ENCODE data around the gene URB2. TPM values are rescaled to one million over a fixed set of nuclear protein-coding genes. Genes with fewer than 3 reads are reported as not detected.

Gene URB2
- total RNA-seq, 4 donors from 2014 or later, result 11.0 to 14.1 (median 11.7) TPM

GRCh38 chr1:229614701-229615100 lies 11.3 kb upstream of the URB2 start:
- no peaks in the 10 kb centered on the region for H3K27me3 ChIP-seq
- no peak overlapping the region for H3K4me3 ChIP-seq
- 82% methylated on average over 2 of the region's 2 CpGs for WGBS
- DNase-seq (ENCODE audit: low spot score in 2 of 2), result no peak
- no peak for TF ChIP-seq POLR2A (IDR thresholded peaks at IDR 0.05)
- no peak for TF ChIP-seq POLR2AphosphoS5 (IDR thresholded peaks at IDR 0.05)
- TF ChIP-seq EP300 (IDR thresholded peaks at IDR 0.05), result no peak
- TF ChIP-seq CTCF (IDR thresholded peaks at IDR 0.05), result no peak
- no peak overlapping the region for H3K27ac ChIP-seq
- H3K4me1 ChIP-seq, result peaks cover 11% of the 10 kb centered on the region
- peaks cover 41% of the 10 kb centered on the region for H3K36me3 ChIP-seq
- no peaks in the 10 kb centered on the region for H3K9me3 ChIP-seq

- Histone ChIP-seq H3K27ac (no peak overlapping the region), H3K36me3 (peaks cover 16% of the 10 kb centered on the region), H3K27me3 (no peaks in the 10 kb centered on the region), H3K4me3 (no peak overlapping the region), H3K4me1 (peaks cover 26% of the 10 kb centered on the region), H3K9me3 (no peaks in the 10 kb centered on the region)
- TF ChIP-seq CTCF (IDR thresholded peaks at IDR 0.05) (no peak), POLR2A (IDR thresholded peaks at IDR 0.05) (no peak), POLR2AphosphoS5 (IDR thresholded peaks at IDR 0.05) (no peak), EP300 (IDR thresholded peaks at IDR 0.05) (no peak)
- WGBS, result 80% methylated on average over 11 of the region's 11 CpGs
- no peak for DNase-seq (ENCODE audit: low spot score in 2 of 2)
These were observed 8.5 kb upstream of the URB2 start for GRCh38 chr1:229617351-229618100.

DNA sequence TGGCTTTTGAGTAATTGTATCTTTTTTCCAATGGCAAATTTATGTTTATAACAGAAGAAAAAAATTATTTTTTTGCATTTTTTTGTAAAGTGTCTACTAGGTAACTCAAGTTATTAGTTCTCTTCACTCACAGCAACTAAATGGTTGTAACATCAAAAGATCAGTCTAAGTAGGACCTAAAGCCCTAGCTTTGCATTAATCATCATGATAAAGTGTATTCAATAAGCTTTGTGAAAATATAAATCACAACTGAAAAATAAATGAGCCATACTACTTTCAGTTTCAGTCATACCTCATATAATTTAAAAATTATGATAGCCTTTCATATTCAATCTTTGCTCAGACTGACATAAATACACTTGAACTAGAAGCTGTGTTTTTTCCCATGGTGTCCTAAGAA lies 7.0 kb upstream of the URB2 start:
- Histone ChIP-seq H3K27ac (no peak overlapping the region), H3K4me3 (no peak overlapping the region), H3K4me1 (peaks cover 35% of the 10 kb centered on the region), H3K36me3 (peaks cover 3% of the 10 kb centered on the region), H3K27me3 (no peaks in the 10 kb centered on the region), H3K9me3 (no peaks in the 10 kb centered on the region)
- no peak for TF ChIP-seq EP300 (IDR thresholded peaks at IDR 0.05)
- TF ChIP-seq CTCF (IDR thresholded peaks at IDR 0.05), result no peak
- TF ChIP-seq POLR2A (IDR thresholded peaks at IDR 0.05), result no peak
- no peak for TF ChIP-seq POLR2AphosphoS5 (IDR thresholded peaks at IDR 0.05)
- DNase-seq (ENCODE audit: low spot score in 2 of 2), result no peak

GRCh38 chr1:229619614-229620013 lies 6.4 kb upstream of the URB2 start:
- no peak overlapping the region for H3K27ac ChIP-seq
- peaks cover 39% of the 10 kb centered on the region for H3K4me1 ChIP-seq
- TF ChIP-seq POLR2A (IDR thresholded peaks at IDR 0.05) (no peak), CTCF (IDR thresholded peaks at IDR 0.05) (no peak)
- 90% methylated on average over 5 of the region's 5 CpGs for WGBS
- H3K36me3 ChIP-seq, result no peaks in the 10 kb centered on the region
- H3K9me3 ChIP-seq, result no peaks in the 10 kb centered on the region
- no peak overlapping the region for H3K4me3 ChIP-seq
- no peak for DNase-seq (ENCODE audit: low spot score in 2 of 2)
- H3K27me3 ChIP-seq, result no peaks in the 10 kb centered on the region

DNA sequence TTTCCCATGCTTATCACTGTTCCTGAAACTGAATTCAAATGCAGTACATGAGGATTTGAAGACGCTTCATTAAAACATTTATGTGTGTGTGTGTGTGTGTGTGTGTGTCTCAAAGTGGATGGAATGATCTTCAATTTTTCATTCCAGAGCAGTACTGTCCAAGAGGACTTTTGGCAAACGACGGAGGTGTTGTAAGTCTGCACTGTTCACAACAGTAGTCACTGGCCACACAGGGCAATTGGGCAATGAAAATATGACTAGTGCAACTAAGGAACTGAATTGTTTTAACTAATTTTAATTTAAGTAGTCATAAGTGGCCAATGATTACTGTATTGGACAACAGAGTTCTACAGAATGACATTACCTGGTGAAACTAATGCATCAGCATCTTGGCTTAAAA lies 5.2 kb upstream of the URB2 start:
- peaks cover 41% of the 10 kb centered on the region for H3K4me1 ChIP-seq
- TF ChIP-seq CTCF (IDR thresholded peaks at IDR 0.05) (no peak), POLR2A (IDR thresholded peaks at IDR 0.05) (no peak), POLR2AphosphoS5 (IDR thresholded peaks at IDR 0.05) (no peak), EP300 (IDR thresholded peaks at IDR 0.05) (no peak)
- no peak for DNase-seq (ENCODE audit: low spot score in 2 of 2)

More for the DNA sequence above, 5.2 kb upstream of the URB2 start:
- Histone ChIP-seq H3K27ac (no peak overlapping the region), H3K4me3 (no peak overlapping the region), H3K27me3 (no peaks in the 10 kb centered on the region), H3K36me3 (no peaks in the 10 kb centered on the region), H3K9me3 (no peaks in the 10 kb centered on the region)
- WGBS, result 71% methylated on average over 3 of the region's 3 CpGs

All from suprapubic skin (tissue), 4 donors.